HG03039 (cell line): ENCODE data around the gene STAMBP.
"Not testable (repeated sequence)": the region's sequence is repeated elsewhere in the genome, so short reads cannot be mapped to it uniquely, and the experiment has no call there.

Experiments
- ATAC-seq: cut with Tn5 transposase; IDR thresholded peaks from one replicate; pipeline ENCODE4 v1.9.1; 2021; ENCODE audit warnings: mild to moderate bottlenecking, moderate library complexity; ENCODE audit not compliant: unreplicated experiment

Gene STAMBP

DNA sequence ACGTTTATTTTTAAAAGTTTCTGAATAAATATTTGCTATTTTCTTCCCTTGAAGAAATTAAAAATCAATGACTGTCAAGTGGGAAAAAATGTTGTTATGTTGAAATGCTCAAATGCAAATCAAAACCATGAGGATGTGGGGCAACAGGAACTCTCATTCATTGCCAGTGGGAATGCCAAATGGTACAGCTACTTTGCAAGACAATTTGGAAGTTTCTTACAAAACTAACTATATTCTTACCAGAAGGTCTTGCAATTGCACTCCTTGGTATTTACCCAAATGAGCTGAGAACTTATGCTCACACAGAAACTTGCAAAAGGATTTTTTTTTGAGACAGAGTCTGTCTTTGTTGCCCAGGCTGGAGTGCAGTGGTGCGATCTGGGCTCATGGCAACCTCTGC lies 56.6 kb downstream of the STAMBP start:
- no peak for ATAC-seq

- ATAC-seq, result no peak
These were observed 57.6 kb downstream of the STAMBP start for GRCh38 chr2:73886357-73886756.

DNA sequence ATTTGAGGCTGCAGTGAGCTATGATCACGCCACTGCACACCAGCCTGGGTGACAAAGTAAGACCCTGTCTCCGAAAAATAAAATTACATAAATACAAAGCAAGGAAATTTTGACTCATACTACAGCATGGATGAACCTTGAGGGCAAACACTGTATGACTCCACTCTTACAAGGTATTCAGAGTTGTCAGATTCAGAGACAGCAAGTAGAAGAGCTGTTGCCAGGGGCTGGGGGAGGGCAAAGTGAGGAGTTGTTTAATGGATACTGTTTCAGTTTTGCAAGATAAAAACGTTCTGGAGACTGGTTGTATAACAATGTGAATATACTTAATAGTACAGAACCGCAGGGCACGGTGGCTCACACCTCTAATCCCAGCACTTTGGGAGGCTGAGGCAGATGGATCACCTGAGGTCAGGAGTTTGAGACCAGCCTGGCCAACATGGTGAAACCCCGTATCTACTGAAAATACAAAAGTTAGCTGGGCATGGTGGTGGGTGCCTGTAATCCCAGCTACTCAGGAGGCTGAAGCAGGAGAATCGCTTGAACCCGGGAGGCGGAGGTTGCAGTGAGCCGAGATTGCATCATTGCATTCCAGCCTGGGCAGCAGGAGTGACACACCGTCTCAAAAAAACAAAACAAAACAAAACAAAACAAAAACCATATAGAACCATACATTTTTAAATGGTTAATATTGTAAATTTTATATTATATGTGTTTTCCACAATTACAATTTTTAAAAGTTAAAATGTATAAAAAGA lies 59.0 kb downstream of the STAMBP start:
- not testable (repeated sequence) for ATAC-seq

DNA sequence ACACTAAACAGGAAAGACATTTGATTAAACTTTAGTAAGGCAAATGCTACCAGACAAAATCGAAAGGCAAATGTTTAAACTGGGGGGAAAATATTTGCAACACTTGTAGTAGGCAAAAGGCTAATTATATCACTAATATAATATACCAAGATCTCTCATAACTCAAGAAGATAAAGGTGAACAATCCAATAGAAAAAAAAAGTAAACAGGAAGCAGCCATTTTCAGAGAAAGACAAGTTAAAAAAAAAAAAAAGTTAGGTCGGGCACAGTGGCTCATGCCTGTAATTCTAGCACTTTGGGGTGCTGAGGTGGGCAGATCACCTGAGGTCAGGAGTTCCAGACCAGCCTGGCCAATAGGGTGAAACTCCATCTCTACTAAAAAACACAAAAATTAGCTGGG lies 59.6 kb downstream of the STAMBP start:
- no peak for ATAC-seq

DNA sequence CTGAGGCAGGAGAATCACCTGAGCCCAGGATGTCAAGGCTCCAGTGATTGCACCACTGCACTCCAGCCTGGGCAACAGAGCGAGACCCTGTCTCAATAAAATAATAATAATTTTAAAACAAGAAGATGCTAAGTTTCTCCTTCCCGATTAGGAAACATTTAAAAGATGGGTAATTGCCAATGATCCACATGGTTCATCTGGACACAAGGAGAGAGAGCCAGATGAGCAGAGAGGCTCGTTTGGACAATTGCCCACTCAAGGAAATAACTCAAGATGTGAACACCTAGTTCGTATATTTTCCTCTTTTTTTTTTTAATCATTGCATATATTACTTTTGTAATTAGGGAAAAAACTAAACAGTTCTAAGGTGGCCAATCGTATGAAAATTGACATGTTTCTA lies 60.4 kb downstream of the STAMBP start:
- ATAC-seq, result no peak

DNA sequence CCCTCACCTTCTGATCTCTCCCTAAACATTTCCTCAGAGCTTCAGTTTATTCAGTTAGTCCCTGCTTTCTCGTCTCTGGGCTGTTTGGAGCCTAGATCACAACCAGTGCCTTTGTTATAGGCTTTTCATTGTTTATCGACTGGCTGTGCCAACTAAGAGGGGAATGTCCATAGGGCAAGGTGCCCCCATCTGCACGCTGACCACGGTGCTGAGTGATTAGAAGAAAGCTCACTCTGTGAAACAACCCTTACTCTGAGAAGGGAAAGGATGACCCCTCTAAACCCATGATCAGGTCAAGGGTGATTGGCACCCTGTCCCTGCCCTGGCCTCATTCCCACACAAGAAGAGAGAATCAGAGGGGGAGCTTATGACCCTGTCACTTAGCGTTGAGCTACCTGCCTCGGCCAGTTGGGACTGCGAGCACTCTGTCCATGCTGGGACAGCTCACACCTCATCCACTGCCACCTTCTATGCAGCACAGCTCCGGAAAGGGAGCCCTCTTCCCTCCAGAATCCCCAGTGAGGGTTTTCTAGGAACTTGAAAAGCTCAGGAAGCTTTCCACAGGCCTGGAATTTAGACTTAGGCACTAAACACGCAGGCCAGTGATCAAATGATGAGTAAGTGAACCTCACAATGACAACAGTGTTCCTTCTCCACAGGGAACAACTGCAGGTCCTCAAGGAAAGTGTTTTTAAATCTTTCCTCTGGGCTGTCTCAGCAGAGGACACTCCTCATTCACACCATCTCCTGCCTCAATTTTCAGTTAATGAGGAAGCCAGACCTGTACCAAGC lies 61.7 kb downstream of the STAMBP start:
- no peak for ATAC-seq

- ATAC-seq, result no peak
These were observed 62.6 kb downstream of the STAMBP start for GRCh38 chr2:73891276-73891901.

DNA sequence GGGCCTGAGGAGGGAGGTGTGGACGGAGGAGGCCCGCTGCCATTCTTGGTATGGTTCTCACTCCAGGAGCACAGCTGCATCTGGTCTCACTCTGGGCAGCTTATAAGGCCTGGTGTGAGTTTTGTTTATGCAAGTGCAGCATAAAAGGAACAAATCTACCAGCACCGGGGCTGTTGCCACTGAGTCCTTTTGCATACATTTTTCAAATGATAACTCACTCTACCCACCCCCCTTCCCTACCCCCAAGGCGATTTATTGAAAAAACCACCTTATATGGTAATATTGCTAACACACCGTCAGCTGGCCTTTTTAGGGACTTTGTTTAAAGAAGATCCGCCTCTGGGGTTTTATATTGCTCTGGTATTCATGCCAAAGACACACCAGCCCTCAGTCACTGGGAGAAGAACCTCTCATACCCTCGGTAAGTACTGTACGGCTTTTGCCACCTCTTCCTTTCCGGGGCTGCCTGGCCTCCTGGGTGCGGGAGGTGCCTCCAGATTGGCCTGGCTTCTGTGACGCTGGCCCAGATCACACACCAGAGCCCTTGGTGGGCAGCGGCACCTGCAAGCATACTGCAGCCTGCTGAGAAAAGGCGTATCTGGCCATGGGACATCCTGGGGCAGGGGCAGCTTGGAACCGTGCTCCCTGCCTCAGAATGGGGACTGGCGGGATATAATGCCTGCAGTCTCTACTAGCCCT lies 64.0 kb downstream of the STAMBP start, which contains the start of gene ACTG2:
ACTG2 (plus strand) TSS at position 378 of the 699 bp plus-strand sequence. CDS start 8,304 bp downstream, outside the sequence.
- ATAC-seq, result no peak

- ATAC-seq, result no peak
These were observed 65.2 kb downstream of the STAMBP start for GRCh38 chr2:73893764-73894474.

- ATAC-seq, result no peak
These were observed 65.7 kb downstream of the STAMBP start for GRCh38 chr2:73894475-73894850.

- ATAC-seq, result no peak
These were observed 66.1 kb downstream of the STAMBP start for GRCh38 chr2:73894877-73895276.

DNA sequence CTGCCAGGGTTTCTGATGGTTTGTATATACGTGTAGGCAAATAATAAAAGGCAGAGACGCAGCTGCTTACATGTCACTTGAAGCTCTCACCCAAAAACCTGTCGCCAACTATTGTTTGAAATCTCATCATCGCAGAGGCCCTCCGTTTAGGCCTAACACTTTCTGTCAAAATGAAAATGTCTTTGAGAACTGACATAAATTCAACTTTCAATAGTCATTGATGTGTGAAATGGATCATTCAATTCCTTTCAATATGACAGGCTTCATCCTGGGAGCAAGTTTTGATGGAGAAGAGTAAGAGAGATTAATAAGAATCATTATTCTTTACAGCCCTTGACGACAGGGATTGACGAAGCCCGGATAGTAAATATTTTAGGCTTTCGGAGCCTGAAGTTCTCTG lies 66.7 kb downstream of the STAMBP start:
- no peak for ATAC-seq

- no peak for ATAC-seq
These were observed 67.8 kb downstream of the STAMBP start for GRCh38 chr2:73896362-73897239.

- no peak for ATAC-seq
These were observed 68.5 kb downstream of the STAMBP start for GRCh38 chr2:73897240-73897583.

- no peak for ATAC-seq
These were observed 69.2 kb downstream of the STAMBP start for GRCh38 chr2:73897934-73898333.

DNA sequence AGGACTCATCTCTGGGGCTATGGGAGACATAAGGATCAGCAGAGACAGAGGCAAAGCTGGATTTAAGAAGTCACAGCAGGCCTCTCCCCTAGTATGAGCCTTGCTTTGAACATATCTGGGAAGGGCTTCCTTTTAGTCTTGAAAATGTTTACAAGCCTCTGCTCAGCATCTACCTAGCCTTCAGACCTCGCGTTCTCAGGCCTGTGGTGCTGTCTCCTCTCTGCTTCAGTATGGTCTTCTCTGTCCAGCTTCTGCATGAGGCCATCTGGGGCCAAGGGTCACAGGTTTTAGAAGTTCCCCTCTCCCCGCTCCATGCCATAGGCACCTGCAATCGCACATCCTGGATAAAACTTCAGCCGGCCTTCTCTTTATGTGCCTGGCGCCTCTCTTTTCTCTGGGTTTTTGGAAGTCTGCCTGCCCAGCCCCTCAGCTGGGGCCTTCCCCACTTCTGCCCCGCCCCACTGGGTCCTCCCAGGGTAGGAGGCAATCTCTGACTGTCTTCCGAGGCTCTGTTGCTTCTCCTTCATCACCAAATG lies 71.1 kb downstream of the STAMBP start:
- no peak for ATAC-seq

DNA sequence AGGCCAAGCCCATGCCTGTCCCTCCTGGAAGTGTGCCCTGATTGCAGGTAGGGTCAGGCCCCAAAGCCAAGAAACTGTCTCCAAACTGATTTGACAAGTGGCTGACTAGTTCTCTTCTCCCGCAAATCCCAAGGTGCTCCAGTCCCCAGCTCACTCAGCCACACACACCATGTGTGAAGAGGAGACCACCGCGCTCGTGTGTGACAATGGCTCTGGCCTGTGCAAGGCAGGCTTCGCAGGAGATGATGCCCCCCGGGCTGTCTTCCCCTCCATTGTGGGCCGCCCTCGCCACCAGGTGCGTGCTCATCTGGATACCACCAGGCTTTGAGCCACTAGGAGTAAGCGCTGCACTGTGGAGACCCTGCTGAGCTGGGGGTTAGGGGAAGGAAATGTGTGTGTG lies 72.4 kb downstream of the STAMBP start:
- no peak for ATAC-seq

DNA sequence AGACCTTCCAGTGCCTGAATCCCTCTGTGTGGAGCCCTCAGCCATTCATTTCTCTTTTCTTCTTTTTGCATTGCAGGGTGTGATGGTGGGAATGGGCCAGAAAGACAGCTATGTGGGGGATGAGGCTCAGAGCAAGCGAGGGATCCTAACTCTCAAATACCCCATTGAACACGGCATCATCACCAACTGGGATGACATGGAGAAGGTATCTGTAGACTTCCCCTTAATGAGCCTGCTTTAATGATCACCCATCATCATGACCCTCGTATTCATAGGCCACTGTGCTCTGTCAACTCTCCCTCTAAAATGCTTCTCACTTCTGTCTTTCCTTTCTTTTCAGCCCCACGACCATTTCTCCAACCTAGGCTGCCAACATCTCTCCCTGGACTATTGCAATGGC lies 73.5 kb downstream of the STAMBP start:
- no peak for ATAC-seq

- no peak for ATAC-seq
These were observed 74.6 kb downstream of the STAMBP start for GRCh38 chr2:73903313-73903712.
